Tibial nerve (tissue), 4 donors: ENCODE results near the gene ALKBH3.
A peak's percentile ranks its signal among the peaks of the same experiment; 100 is the strongest.

Experiments used
- CTCF ChIP-seq, 5 experiments: fragments of 200-600 bp in 3 of 5; fragments of 450-650 bp in 2 of 5; sonication (generic) in 3 of 5; IDR thresholded peaks; one replicate each; pipeline ENCODE4 v1.5.1; 2016 to 2019; ENCODE audit warnings: antibody characterized with exemption in 5 of 5, mild to moderate bottlenecking in 3 of 5, moderate library complexity in 2 of 5
- EP300 ChIP-seq, 2 donors: sonication (generic); formaldehyde crosslinking; IDR thresholded peaks; one replicate each; pipeline ENCODE4 v1.6.1; 2017; ENCODE audit warnings: antibody characterized with exemption in 2 of 2, mild to moderate bottlenecking in 1 of 2
- POLR2A ChIP-seq, 2 donors: fragments of 450-650 bp; IDR thresholded peaks; one replicate each; pipeline ENCODE4 v1.6.1; 2017; ENCODE audit warnings: antibody characterized with exemption in 2 of 2, mild to moderate bottlenecking in 2 of 2, moderate library complexity in 2 of 2

- TF ChIP-seq CTCF (IDR thresholded peaks at IDR 0.05), result peak in 1 of 5 experiments; percentile 16
- TF ChIP-seq POLR2A (IDR thresholded peaks at IDR 0.05), result no peak
- TF ChIP-seq EP300 (IDR thresholded peaks at IDR 0.05), result peak in 1 of 2 donors; percentile 59
These were observed 45.4 kb downstream of the ALKBH3 start for GRCh38 chr11:43925932-43926505.
